Astrocyte of the cerebellum (primary cell): Measurements from ENCODE around the gene ALPI.

Experiments
- DNase-seq: peaks from one replicate; pipeline ENCODE4 v3.0.0-alpha.2; 2011; ENCODE audit warnings: low read depth
- H3K4me3 ChIP-seq: 2 replicates; pipeline ENCODE4 v1.5.1; 2011; ENCODE audit warnings: mild to moderate bottlenecking, low read depth, low read length, moderate library complexity
- in situ Hi-C: cut with HindIII; loops from 2 replicates; pipeline ENCODE4 v1.10.0; 2017; ENCODE audit warnings: low sequenced_read_pairs
- TF ChIP-seq, protein P1 (sequence below): IDR thresholded peaks from 2 replicates; pipeline ENCODE4 v1.5.1; 2012; ENCODE audit warnings: low read length, low read depth, moderate library complexity, mild to moderate bottlenecking; ENCODE audit errors: missing control alignments

The ALPI gene

DNA sequence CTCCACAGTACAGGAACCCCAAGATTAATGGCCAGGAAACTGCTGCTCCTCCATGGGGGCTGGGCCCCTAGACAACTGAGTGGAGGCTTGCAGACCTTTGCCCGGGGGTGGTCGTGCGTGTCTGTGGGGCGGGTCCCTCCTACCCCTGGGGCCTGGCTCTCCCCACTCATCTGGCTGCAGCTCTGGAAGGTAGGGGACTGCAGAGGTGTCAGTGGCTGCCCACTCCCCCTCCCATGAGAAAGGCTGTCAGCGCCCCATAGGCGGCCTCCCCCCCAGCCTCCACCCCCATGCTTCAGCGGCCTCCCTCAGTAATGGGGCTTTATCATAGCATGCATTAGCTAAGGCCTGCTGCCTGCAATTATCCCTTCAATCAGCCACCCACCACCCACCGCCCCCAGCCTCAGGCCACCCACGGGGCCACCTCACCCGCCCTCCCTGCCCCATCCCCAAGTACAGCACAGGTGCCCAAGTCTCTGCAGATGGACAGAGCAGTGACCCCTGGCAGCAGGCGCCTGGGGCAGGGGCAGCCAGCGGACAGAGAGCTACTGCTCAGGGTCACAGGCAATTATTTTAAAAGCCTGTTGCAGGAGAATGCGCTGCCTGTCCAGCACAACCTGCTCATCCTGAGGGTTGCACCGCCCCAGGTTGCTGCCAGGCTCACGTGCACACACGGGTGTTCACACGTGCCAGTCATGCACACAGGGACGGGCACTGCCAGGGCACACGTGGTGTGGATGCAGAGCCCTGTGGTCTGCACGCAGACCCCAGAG lies 40.7 kb downstream of the ALPI start:
- in situ Hi-C loops: no loop called here
- TF ChIP-seq, protein P1, sequence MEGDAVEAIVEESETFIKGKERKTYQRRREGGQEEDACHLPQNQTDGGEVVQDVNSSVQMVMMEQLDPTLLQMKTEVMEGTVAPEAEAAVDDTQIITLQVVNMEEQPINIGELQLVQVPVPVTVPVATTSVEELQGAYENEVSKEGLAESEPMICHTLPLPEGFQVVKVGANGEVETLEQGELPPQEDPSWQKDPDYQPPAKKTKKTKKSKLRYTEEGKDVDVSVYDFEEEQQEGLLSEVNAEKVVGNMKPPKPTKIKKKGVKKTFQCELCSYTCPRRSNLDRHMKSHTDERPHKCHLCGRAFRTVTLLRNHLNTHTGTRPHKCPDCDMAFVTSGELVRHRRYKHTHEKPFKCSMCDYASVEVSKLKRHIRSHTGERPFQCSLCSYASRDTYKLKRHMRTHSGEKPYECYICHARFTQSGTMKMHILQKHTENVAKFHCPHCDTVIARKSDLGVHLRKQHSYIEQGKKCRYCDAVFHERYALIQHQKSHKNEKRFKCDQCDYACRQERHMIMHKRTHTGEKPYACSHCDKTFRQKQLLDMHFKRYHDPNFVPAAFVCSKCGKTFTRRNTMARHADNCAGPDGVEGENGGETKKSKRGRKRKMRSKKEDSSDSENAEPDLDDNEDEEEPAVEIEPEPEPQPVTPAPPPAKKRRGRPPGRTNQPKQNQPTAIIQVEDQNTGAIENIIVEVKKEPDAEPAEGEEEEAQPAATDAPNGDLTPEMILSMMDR: no peak
- DNase-seq: no peak
- no peak overlapping the region for H3K4me3 ChIP-seq

DNA sequence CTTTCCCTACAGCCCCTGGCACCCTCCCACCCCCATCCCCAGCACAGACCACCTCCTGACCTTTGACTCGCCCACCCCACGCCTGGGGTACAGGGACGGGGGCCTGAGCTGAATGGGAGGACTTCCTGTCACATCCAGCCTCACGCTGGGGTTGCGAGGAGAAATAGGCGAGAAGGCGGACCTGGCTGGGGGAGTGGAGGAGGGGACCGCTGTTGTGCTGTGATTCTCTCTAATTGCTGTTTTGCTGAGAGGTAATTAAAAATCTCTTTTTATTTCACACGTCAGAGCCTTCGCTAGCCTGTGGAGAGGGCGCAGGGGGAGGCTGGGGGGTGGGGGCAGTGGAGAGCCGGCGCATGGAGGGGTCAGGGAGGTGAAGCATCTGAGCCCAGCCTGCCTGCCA lies 41.4 kb downstream of the ALPI start:
- TF ChIP-seq, protein P1: no peak
- DNase-seq: no peak
- no peak overlapping the region for H3K4me3 ChIP-seq
- in situ Hi-C loops: no loop called here

DNA sequence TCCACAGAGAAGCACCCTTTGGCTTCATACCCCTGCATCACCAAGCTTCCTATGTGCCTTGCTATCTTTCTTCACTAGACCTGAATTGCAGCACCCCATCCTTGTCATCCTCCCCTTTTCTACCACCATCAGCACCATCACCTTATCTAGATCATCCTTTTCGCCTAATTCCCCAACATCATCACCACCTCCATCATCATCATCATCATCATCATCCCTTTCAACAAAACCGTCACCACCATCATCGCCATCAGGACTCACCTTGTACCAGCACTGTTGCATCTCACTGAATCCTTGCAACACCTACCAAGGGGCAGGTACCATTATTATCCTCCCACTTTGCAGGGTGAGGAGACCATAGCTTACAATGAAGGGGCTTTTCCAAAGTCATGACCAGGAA lies 42.5 kb downstream of the ALPI start:
- TF ChIP-seq, protein P1: no peak

DNA sequence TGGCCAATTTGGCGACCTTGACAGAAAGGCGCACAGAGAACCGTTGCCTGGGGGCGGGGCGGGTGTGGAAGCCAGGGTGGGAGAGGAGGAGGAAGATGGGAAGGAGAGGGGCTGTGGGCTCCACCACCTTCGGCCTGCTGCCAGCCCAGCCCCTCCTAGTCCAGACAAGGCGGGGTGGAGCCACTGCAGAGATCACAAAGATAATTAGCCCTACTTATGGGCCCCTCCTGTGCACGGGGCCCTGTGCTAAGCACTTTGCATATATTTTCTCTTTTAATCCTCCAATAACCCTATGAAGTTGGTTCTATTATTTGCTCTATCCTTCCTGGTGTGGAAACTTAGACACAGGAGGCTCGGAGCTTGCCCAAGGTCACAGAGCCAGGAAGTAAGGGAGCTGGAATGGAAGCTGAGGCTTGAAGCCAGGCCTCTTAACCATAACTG lies 45.4 kb downstream of the ALPI start:
- in situ Hi-C loops: no loop called here
- no peak for DNase-seq
- no peak overlapping the region for H3K4me3 ChIP-seq
- TF ChIP-seq, protein P1: no peak

More for the DNA sequence above, 42.5 kb downstream of the ALPI start:
- in situ Hi-C loops: no loop called here
- no peak overlapping the region for H3K4me3 ChIP-seq
- DNase-seq: no peak

DNA sequence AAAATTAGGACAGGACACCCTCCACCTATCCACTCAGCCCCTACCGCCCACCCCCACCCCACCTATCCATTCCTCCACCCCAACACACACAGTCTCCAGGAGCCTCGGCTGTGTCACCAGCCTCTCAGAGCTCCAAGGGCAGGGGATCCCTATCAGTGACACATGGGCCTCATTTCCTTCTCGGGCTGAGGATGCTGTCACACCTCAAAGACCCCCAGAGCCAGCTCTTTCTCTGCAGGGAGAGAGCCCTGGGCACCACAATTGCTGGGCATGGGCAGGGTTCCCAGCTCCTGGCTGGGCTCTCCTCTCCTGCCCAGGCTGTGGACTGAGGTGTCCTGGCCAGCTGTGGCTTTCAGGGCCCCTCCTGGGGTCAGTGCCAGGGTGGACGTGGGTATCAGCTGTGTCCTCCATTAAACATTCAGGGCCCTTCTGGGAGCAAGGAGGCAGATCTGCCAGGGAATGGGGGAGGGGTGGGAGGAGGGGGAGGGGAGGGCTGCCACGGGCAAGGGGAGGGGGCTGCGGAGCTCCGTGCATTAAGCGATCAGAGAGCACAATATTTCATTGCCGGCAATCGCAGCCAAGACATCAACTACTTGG lies 45.9 kb downstream of the ALPI start:
- no peak overlapping the region for H3K4me3 ChIP-seq
- in situ Hi-C loops: no loop called here
- TF ChIP-seq, protein P1: no peak
- DNase-seq: no peak

DNA sequence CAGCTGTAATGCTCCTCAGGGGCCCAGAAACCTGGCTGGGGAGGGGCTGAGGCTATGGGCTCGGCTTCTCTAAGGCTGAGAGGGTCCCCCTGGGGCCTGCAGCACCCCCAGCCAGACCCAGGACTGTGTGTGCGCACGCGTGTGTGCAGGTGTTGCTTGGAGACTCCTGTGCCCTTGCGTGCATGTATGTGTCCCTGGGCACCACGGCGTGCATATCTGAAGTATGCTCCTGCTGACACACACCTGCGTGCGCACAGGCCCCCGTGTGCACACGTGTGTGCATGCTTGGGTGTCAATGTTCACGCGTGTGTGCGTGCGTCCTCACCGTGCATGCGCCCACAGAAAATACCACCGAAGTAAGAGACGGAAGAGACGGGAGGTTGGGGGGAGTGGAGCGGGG lies 46.6 kb downstream of the ALPI start:
- no peak overlapping the region for H3K4me3 ChIP-seq
- in situ Hi-C loops: no loop called here
- DNase-seq: no peak
- TF ChIP-seq, protein P1: no peak
